ENCODE measurements around the gene UNC13B. TPM values are rescaled to one million over a fixed set of nuclear protein-coding genes. Genes with fewer than 3 reads are reported as not detected.

The UNC13B gene
- total RNA-seq, 4 donors from 2014 or later = 28.0 to 39.3 (median 34.3) TPM

DNA sequence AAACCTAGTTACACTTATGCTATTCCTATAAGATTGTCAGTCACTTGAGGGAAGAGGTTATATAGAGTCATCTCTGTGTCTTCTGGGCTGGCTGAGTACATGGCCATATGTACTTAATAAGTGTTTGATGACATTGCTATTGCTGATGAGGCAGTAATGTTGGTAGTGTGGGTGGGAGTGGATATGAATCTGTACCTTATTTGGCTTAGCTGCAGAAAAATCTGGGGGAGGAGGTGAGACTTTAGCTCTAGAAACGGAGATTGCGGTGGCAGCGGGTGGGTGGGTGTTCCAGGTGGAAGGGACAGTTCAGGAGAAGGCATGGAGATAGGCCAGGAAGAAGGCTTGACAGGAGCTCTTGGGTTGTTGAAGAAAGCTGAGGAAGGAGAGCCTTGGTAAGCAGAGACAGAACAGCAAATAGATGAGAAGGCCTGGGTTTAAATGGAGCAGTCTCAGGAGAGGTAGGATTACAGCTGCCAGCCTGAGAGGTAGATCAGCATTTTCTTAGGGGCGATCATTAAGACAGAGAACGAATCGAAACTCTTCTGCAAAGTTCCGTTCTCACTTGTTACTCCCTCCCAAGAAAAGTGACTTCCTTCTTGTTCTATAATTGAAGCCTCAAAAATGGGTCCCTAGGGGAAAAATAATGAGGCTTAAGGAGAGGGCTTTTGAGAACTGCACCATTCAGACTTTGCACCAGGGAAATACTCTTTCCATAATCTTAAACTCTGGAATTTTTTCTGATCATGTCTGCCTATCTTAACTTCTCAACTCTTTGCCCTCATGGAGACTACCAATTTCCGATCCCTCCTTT lies 160.5 kb downstream of the UNC13B start:
- Histone ChIP-seq H3K27me3 (no peaks in the 10 kb centered on the region), H3K36me3 (peaks cover 0 to 29% (median 0%) of the 10 kb centered on the region in 3 donors), H3K9me3 (no peaks in the 10 kb centered on the region), H3K27ac (no peak overlapping the region), H3K4me3 (no peak overlapping the region), H3K4me1 (no peaks in the 10 kb centered on the region)
- TF ChIP-seq EP300 (IDR thresholded peaks at IDR 0.05) (no peak), POLR2A (IDR thresholded peaks at IDR 0.05) (no peak)
- TF ChIP-seq, protein P1, sequence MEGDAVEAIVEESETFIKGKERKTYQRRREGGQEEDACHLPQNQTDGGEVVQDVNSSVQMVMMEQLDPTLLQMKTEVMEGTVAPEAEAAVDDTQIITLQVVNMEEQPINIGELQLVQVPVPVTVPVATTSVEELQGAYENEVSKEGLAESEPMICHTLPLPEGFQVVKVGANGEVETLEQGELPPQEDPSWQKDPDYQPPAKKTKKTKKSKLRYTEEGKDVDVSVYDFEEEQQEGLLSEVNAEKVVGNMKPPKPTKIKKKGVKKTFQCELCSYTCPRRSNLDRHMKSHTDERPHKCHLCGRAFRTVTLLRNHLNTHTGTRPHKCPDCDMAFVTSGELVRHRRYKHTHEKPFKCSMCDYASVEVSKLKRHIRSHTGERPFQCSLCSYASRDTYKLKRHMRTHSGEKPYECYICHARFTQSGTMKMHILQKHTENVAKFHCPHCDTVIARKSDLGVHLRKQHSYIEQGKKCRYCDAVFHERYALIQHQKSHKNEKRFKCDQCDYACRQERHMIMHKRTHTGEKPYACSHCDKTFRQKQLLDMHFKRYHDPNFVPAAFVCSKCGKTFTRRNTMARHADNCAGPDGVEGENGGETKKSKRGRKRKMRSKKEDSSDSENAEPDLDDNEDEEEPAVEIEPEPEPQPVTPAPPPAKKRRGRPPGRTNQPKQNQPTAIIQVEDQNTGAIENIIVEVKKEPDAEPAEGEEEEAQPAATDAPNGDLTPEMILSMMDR (IDR thresholded peaks at IDR 0.05) = no peak
- 78 to 81% methylated on average over 8 of the region's 8 CpGs for WGBS, 2 donors
- DNase-seq (ENCODE audit: low spot score in 2 of 2) = no peak

DNA sequence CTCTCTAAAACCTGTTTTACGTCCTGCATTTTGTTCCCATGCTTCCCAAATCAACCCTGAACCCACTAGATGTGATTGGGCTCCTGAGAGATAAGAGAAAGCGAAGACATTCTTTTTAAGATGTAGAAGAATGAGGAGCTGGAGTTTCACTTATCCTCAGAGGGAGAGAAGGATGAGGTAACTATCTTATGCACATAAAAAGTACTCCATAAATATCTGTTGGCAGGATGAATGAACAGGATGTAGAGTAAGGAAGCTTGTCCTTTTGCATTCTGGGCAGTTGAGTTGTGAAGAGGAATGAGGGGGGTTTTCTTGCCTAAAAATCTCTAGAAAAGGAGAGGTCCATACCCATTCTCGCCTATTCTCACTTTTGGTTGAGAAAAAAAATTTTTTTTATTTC lies 163.2 kb downstream of the UNC13B start:
- Histone ChIP-seq H3K27me3 (no peaks in the 10 kb centered on the region), H3K4me3 (no peak overlapping the region), H3K27ac (no peak overlapping the region), H3K4me1 (no peaks in the 10 kb centered on the region), H3K9me3 (no peaks in the 10 kb centered on the region), H3K36me3 (peaks cover 0 to 29% (median 0%) of the 10 kb centered on the region in 3 donors)
- no peak for DNase-seq (ENCODE audit: low spot score in 2 of 2)
- WGBS, 2 donors = 83 to 91% methylated on average over 3 of the region's 3 CpGs
- TF ChIP-seq EP300 (IDR thresholded peaks at IDR 0.05) = no peak
- TF ChIP-seq, protein P1 (IDR thresholded peaks at IDR 0.05) = no peak
- no peak for TF ChIP-seq POLR2A (IDR thresholded peaks at IDR 0.05)

DNA sequence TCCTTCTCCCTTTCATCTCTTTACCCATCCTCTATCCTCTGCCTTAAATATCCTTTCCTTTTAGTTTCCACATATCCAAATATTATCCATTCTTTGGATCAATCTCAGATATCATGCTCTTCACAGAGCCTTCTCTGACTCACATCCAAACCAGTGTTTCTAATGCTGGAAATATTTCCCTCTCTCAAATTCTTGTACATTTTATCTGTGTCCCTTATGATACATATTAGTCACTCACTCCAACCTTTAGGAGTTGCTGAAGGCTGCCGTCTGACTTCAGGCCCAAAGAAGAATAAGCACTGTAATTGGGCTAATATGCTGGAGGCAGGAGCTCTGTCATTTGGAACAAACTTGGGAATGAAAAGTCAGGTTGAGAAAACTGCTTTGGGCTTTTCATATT lies 171.7 kb downstream of the UNC13B start:
- H3K36me3 ChIP-seq = peaks cover 0 to 8% (median 0%) of the 10 kb centered on the region in 3 donors
- H3K9me3 ChIP-seq = no peaks in the 10 kb centered on the region
- TF ChIP-seq EP300 (IDR thresholded peaks at IDR 0.05) = no peak
- H3K27ac ChIP-seq = no peak overlapping the region
- DNase-seq (ENCODE audit: low spot score in 2 of 2) = no peak
- WGBS, 2 donors = 78 to 85% methylated on average over 1 of the region's 1 CpG
- no peak overlapping the region for H3K4me3 ChIP-seq
- no peaks in the 10 kb centered on the region for H3K27me3 ChIP-seq
- no peaks in the 10 kb centered on the region for H3K4me1 ChIP-seq

DNA sequence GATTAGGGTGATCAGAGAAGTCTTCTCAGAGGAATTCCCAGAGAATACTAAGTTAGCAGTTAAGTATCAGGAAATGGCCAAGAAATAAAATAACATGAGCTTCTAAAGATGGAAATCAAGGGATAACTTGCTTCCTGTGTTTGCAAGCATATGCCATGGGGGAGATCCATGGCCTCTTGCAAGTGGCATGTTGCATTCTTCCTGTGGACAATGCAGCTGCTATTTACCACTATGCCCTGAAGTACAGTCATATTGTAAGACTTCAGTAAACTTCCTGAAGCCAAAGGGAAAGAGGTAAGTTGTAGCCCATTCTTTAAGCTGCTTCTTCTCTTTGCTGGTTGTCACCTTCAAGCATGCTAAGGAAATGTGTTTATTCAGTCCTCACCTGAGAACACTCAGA lies 173.4 kb downstream of the UNC13B start:
- Histone ChIP-seq H3K4me1 (no peaks in the 10 kb centered on the region), H3K36me3 (peaks cover 0 to 19% (median 0%) of the 10 kb centered on the region in 3 donors), H3K27me3 (no peaks in the 10 kb centered on the region), H3K9me3 (no peaks in the 10 kb centered on the region), H3K27ac (no peak overlapping the region), H3K4me3 (no peak overlapping the region)
- no peak for DNase-seq (ENCODE audit: low spot score in 2 of 2)
- TF ChIP-seq EP300 (IDR thresholded peaks at IDR 0.05) = no peak
- TF ChIP-seq, protein P1 (IDR thresholded peaks at IDR 0.05) = no peak
- no peak for TF ChIP-seq POLR2A (IDR thresholded peaks at IDR 0.05)

DNA sequence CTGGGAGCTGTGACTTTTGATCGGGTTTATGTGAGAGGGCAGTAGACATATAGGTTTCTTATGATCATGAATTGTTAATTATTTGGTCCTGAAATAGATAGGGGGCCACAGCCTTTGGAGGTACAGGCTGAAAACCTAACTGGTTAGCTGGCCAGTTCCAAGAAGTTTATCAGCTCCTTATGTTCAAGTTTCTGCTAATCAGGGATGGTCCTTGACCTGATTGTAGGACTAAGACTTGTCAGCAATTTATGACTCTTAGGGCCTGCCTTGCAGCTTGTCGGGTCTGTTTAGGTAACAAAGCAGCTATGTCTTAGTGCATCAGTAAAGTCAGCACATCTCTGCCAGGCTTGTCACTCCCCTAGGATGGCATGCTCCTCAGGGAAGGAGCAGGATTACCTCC lies 176.3 kb downstream of the UNC13B start:
- peaks cover 0 to 15% (median 0%) of the 10 kb centered on the region in 3 donors for H3K36me3 ChIP-seq
- 80 to 82% methylated on average over 2 of the region's 2 CpGs for WGBS, 2 donors

More for the DNA sequence above, 176.3 kb downstream of the UNC13B start:
- Histone ChIP-seq H3K4me1 (peaks cover 0 to 17% (median 0%) of the 10 kb centered on the region in 4 donors), H3K9me3 (no peaks in the 10 kb centered on the region), H3K4me3 (no peak overlapping the region), H3K27ac (no peak overlapping the region), H3K27me3 (no peaks in the 10 kb centered on the region)
- TF ChIP-seq POLR2A (IDR thresholded peaks at IDR 0.05) = no peak
- TF ChIP-seq, protein P1 (IDR thresholded peaks at IDR 0.05) = no peak
- no peak for TF ChIP-seq EP300 (IDR thresholded peaks at IDR 0.05)
- DNase-seq (ENCODE audit: low spot score in 2 of 2) = no peak
